ENCODE data around the gene NFYB. TPM values are rescaled to one million over a fixed set of nuclear protein-coding genes. Genes with fewer than 3 reads are reported as not detected.

Gene NFYB
- total and polyA plus RNA-seq, 2 donors (not counting 1 experiment from before 2014, with no cell fraction given) = 11.7 to 27.2 TPM

DNA sequence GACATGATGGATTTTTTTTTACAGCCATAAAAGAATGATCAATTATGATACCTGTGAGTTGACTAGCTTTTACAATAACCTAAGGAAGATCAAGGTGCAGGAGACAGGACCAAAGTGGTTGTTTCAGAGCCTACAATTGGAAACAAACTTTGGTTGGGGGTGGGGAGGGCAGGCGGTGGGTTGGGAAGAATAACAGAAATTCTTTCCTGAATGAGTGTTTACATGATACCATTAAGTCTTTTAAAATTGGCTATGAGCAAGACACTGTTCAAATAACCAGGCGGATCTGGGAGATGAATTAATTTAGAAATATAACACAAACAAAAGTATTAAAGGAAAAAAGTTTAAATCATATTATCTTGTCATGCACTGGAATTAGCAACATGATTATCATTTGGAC is 7.2 kb downstream of the NFYB start:
- ChIA-PET CTCF (interaction anchor here (1.3 kb wide), 1 partner anchor 22 kb away, joined by 6 read pairs; no protein-coding TSS in a partner anchor), POLR2A (no interaction called here)
- peaks cover 1 to 53% of the 10 kb centered on the region in 2 experiments for H3K36me3 ChIP-seq (replicated peaks in 1 of 2; ENCODE audit: control extremely low read depth in 1 of 2, control insufficient read depth in 1 of 2, extremely low read depth in 1 of 2, insufficient read depth in 2 of 2, low read length in 1 of 2)
- no peak overlapping the region for H3K9ac ChIP-seq (ENCODE audit: low read length)
- no peak overlapping the region for H2AFZ ChIP-seq (ENCODE audit: insufficient read depth, low read depth, low read length, poor library complexity, severe bottlenecking)
- Mint-ChIP-seq H3K27ac (no peak overlapping the region), H3K9me3 (ENCODE audit: insufficient read depth) (no peaks in the 10 kb centered on the region), H3K4me1 (peaks cover 13% of the 10 kb centered on the region), H3K4me3 (no peak overlapping the region), H3K27me3 (no peaks in the 10 kb centered on the region)
- H3K27me3 ChIP-seq (replicated peaks in 1 of 4; ENCODE audit: control extremely low read depth in 1 of 4, control insufficient read depth in 3 of 4, insufficient read depth in 4 of 4, low read length in 3 of 4) = no peaks in the 10 kb centered on the region
- DNase-seq (no peak), ATAC-seq (ENCODE audit: low read depth) (no peak)
- no peak for TF ChIP-seq EZH2 (IDR thresholded peaks at IDR 0.05; ENCODE audit: borderline replicate concordance, insufficient read depth, low read depth, low read length, poor library complexity, severe bottlenecking)
- TF ChIP-seq, protein P1, sequence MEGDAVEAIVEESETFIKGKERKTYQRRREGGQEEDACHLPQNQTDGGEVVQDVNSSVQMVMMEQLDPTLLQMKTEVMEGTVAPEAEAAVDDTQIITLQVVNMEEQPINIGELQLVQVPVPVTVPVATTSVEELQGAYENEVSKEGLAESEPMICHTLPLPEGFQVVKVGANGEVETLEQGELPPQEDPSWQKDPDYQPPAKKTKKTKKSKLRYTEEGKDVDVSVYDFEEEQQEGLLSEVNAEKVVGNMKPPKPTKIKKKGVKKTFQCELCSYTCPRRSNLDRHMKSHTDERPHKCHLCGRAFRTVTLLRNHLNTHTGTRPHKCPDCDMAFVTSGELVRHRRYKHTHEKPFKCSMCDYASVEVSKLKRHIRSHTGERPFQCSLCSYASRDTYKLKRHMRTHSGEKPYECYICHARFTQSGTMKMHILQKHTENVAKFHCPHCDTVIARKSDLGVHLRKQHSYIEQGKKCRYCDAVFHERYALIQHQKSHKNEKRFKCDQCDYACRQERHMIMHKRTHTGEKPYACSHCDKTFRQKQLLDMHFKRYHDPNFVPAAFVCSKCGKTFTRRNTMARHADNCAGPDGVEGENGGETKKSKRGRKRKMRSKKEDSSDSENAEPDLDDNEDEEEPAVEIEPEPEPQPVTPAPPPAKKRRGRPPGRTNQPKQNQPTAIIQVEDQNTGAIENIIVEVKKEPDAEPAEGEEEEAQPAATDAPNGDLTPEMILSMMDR (IDR thresholded peaks at IDR 0.05) = no peak
- no peak overlapping the region for H3K4me2 ChIP-seq (replicated peaks; ENCODE audit: low read depth, low read length, poor library complexity, severe bottlenecking)
- H3K27ac ChIP-seq (ENCODE audit: low read length in 2 of 2) = no peak overlapping the region
- WGBS (ENCODE audit: insufficient coverage) = no CpG with 5 or more reads among the region's 2 CpGs
- peaks cover 63% of the 10 kb centered on the region for H3K79me2 ChIP-seq (ENCODE audit: control insufficient read depth, insufficient read depth, low read length)
- H3K4me1 ChIP-seq (ENCODE audit: control insufficient read depth in 2 of 2, insufficient read depth in 2 of 2, low read length in 2 of 2) = peaks cover 6 to 10% of the 10 kb centered on the region in 2 donors
- H4K20me1 ChIP-seq (ENCODE audit: control insufficient read depth, insufficient read depth, low read length, poor library complexity, severe bottlenecking) = no peaks in the 10 kb centered on the region
- H3K4me3 ChIP-seq (ENCODE audit: control extremely low read depth in 1 of 5, extremely low read depth in 1 of 5, insufficient read depth in 1 of 5, low read depth in 2 of 5, low read length in 4 of 5) = no peak overlapping the region
- H3K9me3 ChIP-seq (ENCODE audit: control extremely low read depth in 1 of 3, control insufficient read depth in 2 of 3, insufficient read depth in 1 of 3, low read length in 2 of 3) = no peaks in the 10 kb centered on the region
- intact Hi-C loops (cut with micrococcal nuclease) = no loop called here

GRCh38 chr12:104126548-104126947 is 11.5 kb downstream of the NFYB start:
- Histone ChIP-seq H3K4me3 (ENCODE audit: control extremely low read depth in 1 of 5, extremely low read depth in 1 of 5, insufficient read depth in 1 of 5, low read depth in 2 of 5, low read length in 4 of 5) (no peak overlapping the region), H3K9me3 (ENCODE audit: control extremely low read depth in 1 of 3, control insufficient read depth in 2 of 3, insufficient read depth in 1 of 3, low read length in 2 of 3) (no peaks in the 10 kb centered on the region), H3K27ac (ENCODE audit: low read length in 2 of 2) (no peak overlapping the region), H3K36me3 (replicated peaks in 1 of 2; ENCODE audit: control extremely low read depth in 1 of 2, control insufficient read depth in 1 of 2, extremely low read depth in 1 of 2, insufficient read depth in 2 of 2, low read length in 1 of 2) (peaks cover 2 to 54% of the 10 kb centered on the region in 2 experiments), H3K27me3 (replicated peaks in 1 of 4; ENCODE audit: control extremely low read depth in 1 of 4, control insufficient read depth in 3 of 4, insufficient read depth in 4 of 4, low read length in 3 of 4) (no peaks in the 10 kb centered on the region), H3K79me2 (ENCODE audit: control insufficient read depth, insufficient read depth, low read length) (peaks cover 26% of the 10 kb centered on the region), H2AFZ (ENCODE audit: insufficient read depth, low read depth, low read length, poor library complexity, severe bottlenecking) (no peak overlapping the region), H3K4me2 (replicated peaks; ENCODE audit: low read depth, low read length, poor library complexity, severe bottlenecking) (no peak overlapping the region), H3K9ac (ENCODE audit: low read length) (no peak overlapping the region), H3K4me1 (ENCODE audit: control insufficient read depth in 2 of 2, insufficient read depth in 2 of 2, low read length in 2 of 2) (no peaks in the 10 kb centered on the region), H4K20me1 (ENCODE audit: control insufficient read depth, insufficient read depth, low read length, poor library complexity, severe bottlenecking) (no peaks in the 10 kb centered on the region)
- no peaks in the 10 kb centered on the region for H3K9me3 Mint-ChIP-seq (ENCODE audit: insufficient read depth)
- H3K27ac Mint-ChIP-seq = no peak overlapping the region
- H3K27me3 Mint-ChIP-seq = no peaks in the 10 kb centered on the region
- POLR2A ChIA-PET = no interaction called here
- CTCF ChIA-PET = interaction anchor here (1.7 kb wide), 1 partner anchor 17 kb away, joined by 7 read pairs; no protein-coding TSS in a partner anchor
- no peak for DNase-seq
- H3K4me3 Mint-ChIP-seq = no peak overlapping the region
- peaks cover 3% of the 10 kb centered on the region for H3K4me1 Mint-ChIP-seq
- intact Hi-C loops (cut with micrococcal nuclease) = no loop called here
- TF ChIP-seq, protein P1 (IDR thresholded peaks at IDR 0.05) = no peak
- TF ChIP-seq EZH2 (IDR thresholded peaks at IDR 0.05; ENCODE audit: borderline replicate concordance, insufficient read depth, low read depth, low read length, poor library complexity, severe bottlenecking) = no peak
- 83% methylated on average over 1 of the region's 3 CpGs for WGBS (ENCODE audit: insufficient coverage)
- ATAC-seq (ENCODE audit: low read depth) = no peak

Measured in B cell (primary cell).